ENCODE measurements around the gene FASTK.
A peak's percentile ranks its signal among the peaks of the same experiment; 100 is the strongest.

The FASTK gene

DNA sequence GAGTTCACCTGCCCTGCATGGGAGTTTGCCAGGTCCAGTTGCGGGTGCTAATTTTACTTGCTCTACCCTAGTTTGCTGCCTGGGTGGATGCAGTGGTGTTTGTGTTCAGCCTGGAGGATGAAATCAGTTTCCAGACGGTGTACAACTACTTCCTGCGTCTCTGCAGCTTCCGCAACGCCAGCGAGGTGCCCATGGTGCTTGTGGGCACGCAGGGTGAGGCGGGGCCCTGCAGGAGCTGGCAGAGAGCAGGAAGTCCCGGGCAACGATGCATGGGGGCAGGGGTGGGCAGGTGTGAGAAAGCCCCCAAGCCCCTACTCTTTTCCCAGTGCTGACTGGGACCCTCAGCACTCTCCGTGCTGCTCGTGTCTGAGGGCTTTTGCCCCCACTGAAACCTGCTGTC, 37.0 kb upstream of the FASTK start:
- no peak for DNase-seq (ENCODE audit: low read depth)

DNA sequence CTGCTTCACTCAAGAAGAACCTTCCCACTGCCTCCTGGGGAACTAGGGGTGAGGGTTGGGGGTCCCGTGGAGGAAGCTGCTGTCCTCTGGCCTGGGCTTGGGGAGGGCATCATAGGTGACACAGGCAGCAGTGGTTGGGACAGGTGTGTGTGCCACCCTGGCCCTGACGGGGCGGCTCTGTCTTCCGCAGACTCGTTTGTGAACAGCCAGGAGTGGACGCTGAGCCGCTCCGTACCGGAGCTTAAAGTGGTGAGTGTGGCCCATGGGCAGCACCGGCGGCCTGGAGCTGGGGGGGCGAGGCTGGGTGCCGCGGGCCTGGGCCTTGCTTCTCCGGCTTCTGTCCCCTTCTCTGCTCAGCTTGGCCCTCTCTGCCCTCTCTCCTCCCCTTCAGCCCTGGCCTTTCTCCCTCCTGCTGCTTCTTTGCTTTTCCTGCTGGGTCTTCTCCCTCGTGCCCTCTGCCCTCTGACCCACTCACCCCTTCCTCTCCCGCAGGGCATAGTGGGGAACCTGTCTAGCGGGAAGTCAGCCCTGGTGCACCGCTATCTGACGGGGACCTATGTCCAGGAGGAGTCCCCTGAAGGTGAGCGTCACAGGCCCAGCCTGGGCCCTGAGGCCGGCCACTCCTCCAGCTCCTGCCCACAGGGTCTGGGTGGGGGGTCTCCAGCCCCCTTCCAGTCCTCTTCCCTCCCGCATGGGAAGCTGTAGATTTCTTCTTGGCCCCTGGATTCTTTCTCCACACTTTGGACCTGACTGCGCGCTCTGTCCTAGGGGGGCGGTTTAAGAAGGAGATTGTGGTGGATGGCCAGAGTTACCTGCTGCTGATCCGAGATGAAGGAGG, 36.2 kb upstream of the FASTK start:
- no peak for DNase-seq (ENCODE audit: low read depth)

DNA sequence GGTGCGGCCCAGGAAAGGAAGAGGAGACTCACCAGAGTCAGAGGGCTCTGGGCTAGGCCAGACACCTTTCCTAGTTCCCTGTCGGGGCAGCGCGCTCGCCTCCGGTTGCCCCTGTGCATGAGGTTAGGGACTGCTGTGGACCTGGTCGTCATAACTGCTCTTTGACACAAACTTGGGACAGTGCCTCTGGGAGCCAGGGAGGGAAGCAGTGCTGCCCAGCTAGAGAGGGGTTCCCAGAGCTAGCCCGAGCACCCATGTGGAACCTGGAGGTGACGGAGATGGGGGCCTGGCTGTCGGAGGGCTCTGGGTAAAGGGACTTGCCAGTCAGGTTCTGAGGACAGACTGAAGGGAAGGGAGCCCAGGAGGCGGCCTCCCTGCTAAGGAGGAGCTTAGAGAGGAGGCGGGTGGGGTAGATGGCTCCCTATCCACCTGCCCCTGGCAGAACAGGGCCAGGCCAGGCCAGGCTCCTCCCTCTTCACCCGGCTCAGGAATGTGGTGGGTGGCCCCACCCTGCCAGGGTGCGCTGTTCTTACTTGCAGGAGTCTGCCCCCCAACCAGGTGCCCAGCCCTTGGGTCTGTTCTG, 35.3 kb upstream of the FASTK start:
- no peak for DNase-seq (ENCODE audit: low read depth)

DNA sequence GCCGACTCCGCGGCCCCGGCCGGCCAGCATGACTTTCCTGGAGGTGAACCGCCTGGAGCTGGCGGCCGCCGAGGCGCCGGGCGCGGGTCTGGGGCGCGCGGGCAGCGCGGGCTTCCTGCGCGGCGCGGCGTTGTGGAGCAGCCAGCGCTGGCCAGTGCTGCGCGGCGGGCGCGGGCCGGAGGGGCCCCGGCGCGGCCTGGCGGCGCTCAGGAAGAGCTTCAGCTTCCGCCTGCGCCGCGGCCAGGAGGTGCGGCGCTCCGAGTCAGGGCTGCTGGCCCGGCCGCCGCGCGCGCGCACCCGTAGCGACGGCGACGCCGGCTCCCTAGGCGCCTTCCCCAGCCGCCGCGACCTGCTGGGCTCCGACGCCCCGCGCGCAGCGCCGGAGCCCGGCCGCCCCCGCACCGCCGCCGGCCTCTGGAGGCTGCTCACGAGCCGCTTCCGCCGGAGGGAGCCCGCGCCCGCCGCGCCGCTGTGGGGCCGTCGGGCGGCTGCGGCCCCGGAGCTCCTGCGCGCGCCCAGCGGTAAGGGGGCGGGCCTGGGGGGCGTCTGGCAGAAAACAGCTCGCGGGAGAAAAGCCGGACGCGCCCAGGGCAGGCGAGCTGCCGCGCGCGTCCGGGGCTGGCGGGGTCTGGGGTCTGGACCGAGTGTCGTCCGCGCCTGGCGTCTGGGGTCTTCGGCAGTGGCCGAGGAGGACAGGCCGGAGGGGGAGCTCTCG, 34.7 kb upstream of the FASTK start:
- no peak for DNase-seq (ENCODE audit: low read depth)

DNA sequence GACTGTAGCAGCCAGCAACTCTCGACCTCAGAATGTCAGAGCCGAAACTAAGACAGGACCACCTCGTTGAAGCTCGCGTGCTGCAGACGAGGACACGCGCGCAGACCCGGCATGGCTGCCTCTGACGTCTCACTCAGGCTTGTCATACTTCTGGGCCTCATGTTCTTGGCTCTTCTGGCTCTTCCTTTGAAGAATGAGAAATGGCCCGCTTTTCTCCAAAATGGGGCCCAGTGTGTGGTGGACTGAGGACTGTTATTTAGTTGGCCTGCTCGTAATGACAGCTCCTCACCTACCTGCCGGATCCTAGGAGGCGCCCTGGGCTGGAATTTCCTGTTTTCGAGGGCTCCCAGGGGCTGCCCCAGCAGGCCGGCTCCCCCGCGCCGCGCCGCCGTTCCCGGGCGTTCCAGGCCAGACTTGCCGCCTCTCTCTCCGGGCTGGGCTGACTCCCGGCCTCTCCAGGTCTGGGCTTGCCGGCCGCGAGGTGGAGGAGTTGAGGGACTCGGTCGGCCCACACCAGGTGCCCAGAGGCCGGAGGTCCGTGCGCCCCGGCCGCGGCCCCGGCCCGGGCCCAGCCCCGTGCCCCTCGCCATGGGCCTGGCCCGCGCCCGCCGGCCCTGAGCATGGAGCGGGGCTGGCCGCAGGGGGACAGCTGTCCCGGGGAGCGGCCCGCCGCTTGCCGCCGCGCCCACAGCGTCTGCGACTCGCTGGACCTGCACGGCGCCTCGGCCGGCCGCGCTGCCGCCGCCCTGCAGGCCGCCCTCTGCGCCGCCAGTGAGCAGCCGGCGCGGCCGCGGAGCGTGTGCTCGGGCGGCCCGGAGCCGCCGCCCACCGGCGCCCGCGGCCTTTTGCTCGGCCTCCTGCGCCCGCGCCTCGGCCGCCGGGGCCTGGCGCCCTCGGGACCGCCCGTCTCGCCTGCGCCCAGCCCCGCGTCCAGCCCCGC, 33.8 kb upstream of the FASTK start:
- no peak for DNase-seq (ENCODE audit: low read depth)

DNA sequence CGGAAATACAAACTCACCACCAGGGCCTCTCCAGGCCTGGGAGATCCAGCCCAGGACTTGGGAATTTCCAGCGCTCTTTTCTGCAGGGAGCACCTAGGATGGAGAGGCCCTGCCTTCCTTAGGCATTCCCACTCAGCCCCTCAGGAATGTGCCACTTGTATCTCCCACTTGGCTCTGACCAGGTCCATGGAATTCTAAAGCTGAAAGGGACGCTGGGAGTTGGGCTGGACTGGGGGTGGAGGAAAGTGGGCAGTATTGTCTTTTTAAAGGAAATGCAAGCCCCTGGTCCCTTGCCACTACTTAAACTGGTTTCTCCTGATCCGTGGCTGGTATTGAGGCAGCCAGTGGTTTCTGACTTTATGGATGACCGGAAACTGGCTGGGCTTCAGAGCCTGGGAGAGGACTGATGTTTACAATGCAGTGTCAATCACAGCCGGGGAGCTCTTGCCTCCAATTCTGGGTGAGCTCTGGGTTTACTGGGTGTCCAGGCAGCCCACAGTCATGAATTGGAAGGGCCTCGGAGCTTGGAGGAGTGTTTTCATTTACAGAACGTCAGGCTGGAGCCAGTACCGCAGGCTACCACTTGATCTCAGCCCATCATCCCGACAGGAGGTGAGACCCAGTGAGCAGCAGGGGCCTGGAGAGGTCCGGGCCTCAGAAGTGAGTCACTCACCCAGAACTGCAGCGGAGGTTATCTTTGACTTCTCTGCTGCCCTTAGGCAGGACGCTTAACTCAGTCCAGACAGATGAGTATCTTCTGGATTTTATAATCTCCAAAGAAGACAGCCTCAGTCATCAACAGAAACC, 32.9 kb upstream of the FASTK start:
- DNase-seq (ENCODE audit: low read depth) = no peak

DNA sequence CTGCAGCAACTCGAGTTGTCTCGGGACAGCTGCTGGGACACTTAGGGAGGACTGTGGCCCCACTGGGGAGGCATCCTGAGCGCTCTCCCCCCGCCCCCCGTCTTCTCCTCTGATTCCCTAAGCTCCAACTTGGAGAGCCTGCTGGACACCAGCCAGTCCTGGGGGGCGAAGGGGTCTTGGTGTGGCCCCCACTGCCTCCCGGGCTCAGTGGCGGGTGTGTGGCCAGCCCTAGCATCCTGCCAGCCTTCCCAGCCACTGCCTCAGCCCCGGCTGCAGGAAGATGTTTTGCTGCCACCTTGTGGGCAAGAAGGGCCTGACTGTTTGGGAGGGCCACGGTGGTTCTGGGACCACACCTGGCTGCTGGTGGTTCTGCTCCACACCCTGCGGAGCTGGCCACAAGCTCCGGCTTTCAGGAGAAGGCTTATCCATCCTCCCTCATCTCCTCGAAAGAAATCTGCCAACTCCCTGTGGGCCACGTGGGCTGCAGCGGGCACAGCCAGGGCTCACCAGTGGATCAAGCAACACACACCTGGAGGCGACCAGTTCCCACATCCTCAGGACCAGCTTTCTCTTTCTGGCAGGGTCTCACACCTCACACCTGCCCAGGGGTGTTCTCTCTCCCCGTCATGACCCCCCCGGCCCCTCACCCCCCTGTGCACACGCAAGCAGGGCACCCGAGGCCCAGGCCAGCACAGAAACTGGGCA, 30.5 kb upstream of the FASTK start:
- DNase-seq (ENCODE audit: low read depth) = peak; percentile 62

DNA sequence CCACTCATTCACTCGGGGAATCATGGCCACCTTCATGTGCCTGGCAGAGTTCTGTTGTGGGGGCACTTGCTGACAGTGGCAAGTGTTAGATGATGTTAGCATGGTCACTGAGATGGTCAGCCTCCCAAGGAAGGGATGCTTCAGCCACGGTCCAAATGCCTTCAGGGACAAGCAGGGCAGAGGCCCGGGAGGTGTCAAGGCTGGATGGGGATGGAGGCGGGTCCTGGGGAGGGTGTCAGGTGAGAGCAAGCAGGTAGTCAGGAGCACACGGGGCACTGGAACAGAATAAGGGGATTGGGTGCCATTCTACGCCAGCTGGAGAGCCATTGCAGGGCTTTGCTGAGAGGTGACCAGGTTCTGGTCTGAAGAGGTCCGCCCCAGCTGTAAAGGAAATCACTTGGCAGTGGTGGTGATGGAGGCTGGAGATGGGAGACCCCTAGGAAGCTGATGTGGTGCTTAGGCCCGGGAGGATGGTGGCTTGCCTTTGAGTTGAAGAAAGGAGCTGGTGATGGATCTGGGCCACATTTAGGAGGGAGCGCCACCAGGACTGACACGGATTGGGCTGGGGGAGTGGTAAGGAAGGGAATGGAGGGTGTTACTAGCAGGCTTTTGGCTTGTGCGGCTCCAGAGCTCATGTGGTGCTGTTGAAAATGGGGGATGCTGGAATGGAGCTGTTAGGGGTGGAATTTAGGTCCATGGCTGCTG, 29.8 kb upstream of the FASTK start:
- no peak for DNase-seq (ENCODE audit: low read depth)

DNA sequence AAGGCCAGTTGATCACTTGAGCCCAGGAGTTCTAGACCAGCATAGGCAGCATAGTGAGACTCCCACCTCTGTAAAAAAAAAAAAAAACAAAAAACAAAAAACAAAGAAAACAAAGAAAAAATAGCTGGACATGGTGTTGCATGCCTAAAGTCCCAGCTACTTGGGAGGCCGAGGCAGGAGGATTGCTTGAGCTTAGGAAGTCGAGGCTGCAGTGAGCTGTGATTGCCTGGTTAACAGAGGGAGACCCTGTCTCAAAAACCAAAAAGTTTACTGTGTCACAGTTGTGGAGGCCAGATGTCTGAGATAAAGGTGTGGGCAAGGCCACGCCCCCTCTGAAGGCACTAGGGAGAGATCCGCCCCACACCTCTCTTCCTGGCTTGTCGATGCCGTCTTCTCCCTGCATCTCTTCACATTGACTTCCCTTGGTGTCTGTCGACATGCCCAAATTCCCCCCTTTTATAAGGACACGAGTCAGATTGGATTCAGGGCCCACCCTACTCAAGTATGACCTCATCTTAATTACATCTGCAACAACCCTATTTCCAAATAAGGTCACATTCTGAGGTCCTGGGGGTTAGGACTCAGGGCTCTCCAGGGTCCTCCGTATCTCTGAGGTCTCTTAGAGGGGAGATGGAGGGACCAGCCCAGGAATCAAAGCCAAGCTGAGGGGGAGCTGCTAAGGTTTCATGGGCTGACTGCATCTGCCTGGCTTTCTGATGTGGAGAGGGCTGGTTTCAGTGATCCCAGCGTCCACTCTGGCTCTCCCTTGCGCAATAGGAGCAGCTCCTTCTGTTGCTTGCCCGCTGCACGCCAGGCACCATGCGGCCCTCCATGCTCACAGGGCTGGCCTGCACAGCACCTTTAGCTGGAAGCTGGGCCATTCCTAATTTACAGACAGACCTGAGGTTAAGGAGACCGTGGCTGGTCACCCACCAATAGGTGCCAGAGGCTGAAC, 28.8 kb upstream of the FASTK start:
- DNase-seq (ENCODE audit: low read depth) = no peak

DNA sequence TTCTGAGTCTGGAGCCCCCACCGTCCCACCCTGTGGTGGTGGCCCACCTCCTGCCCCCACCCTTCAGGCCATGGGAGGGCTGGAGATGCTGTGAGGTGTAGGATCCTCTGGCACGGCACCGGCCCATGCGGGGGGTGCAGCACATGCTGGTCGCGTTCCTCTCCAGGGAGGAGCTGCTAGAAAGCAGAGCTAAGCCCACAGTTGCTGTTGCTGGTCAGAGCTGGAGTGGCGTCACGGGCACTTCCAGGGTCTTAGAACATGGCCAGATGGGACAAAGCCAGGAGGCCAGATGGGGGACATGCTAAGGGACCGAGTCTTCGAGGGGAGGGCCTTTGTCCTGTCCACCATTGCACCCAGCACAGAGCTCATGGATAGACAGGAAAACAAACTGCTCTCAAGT, 27.3 kb upstream of the FASTK start:
- no peak for DNase-seq (ENCODE audit: low read depth)

DNA sequence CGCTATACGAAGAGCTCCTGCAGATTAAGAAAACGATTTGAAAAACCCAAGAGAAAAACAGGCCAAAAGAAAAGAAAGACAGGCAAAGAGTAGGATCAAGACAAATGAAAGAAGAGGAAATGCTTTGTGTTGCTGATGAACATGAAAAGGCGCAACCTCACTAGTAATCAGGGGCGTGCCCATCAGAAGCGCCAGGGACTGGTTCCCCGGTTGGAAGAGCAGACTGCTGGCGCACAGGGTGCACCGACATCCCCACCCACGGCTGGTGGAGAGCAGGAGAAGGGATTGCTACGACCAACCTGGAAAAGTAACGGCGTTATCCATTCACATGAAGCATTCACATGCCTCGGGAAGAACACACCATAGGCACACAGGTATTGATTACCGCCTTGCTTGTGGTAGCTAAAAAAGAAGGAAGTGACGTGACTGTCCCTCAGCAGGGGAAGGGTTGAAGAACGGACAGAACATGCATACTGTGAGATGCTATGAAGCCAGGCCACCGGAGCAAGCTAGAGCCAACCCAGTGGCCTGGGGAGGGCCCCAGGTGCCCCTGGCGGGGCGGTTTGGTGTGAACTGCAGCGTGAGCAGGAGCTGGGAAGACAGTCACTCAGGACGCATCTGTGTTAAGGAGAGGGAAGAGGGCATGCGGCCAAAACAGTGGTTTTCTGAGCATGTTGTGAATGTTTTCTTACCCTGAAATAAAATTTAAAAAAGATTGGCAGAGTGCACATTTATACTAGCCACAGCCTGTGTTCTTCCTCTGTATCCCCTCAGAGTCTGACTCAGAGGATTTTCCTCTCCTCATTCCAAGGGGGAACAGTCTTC, 24.0 kb upstream of the FASTK start:
- no peak for DNase-seq (ENCODE audit: low read depth)

DNA sequence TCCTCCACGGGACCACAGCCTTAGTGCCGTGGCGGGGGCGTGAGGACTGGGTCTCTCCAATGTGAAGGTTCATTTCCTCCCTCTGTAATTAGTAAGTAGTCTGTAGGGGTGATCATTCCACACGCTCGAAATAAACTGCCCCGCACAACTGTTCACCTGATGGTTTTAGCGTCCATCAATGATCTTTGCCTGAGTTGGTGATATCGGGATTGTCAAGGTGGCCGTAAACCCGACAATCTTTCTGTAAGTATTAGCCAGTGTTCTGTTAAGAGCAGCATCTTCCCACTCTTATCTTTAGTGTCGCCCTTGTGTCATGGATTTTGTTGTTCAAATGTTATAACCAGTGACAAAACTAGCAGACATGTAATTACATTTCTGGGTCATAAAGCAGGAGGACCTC, 23.4 kb upstream of the FASTK start:
- DNase-seq (ENCODE audit: low read depth) = no peak

DNA sequence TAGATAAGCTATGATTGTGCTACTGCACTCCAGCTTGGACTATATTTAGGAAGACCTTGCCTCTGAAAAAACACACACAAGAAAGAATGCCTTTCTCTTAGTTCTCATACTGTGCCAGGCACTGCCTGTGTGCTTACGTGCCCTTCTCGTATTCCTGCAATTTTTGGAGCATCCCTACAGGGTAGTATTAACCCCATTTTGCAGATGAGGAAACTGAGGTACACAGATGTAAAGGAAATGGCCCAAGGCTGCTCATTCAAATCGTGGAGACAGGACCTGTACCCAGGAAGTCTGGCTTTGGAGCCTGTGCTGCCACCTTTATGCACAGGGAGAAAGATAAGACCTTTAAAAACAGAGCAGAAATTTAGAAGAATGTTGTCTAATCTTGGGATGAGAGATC, 22.4 kb upstream of the FASTK start:
- no peak for DNase-seq (ENCODE audit: low read depth)

DNA sequence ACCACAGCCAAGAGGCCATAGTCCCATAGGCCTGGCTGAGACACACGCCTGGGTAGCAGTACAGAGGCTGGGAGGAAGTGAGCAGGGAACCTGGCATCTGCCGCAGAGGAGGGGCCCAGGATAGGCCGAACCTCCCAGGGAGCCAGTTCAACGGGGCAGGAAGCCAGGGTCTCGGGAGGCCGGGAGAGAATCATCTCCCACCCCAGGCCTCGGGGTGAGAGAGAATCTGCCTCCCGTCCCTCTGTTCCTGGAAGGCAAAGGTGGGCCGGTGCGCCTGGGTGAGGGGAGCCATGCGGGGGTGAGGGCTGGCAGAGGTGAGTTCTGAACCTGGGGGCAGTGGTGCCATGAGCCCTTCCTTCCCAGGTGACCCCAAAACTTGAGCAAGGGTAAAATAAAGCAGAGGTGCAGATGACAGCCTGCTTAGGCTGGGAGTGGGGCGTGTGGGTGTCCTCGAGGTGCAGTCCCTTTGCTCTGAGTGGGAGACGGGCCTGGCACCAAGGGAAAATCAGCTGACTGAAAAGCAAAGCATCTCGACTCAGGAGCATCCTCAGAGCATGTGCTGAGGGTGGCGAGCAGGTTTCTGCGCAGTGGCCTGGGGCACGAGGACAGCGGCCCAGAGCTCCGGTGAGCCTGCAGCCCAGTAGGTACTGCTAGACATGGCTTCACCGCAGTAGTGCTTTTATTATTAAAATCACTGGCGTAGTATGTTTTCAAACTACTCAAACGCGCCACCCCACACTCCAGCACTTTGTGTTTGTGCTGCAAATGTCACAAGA, 21.2 kb upstream of the FASTK start:
- DNase-seq (ENCODE audit: low read depth) = no peak

DNA sequence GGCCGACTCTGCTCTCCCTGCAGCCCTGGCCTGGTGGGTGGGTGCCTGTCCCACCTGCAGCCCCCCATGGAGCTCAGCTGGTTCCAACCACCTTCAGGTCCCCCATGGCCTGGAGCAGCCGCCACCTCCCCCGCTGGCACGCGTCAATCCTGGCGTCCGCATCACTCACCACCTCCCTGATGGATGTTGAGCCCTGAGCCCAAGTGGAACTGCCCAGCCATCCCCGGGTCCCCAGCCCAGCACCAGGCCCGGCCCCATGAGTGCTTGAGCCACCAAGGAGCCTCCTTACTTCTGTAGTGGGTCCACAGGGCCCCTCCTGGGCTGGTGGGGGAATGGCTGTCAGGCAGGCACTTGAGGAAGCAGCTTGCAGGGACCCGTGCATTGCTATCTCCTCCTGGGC, 20.3 kb upstream of the FASTK start:
- no peak for DNase-seq (ENCODE audit: low read depth)

DNA sequence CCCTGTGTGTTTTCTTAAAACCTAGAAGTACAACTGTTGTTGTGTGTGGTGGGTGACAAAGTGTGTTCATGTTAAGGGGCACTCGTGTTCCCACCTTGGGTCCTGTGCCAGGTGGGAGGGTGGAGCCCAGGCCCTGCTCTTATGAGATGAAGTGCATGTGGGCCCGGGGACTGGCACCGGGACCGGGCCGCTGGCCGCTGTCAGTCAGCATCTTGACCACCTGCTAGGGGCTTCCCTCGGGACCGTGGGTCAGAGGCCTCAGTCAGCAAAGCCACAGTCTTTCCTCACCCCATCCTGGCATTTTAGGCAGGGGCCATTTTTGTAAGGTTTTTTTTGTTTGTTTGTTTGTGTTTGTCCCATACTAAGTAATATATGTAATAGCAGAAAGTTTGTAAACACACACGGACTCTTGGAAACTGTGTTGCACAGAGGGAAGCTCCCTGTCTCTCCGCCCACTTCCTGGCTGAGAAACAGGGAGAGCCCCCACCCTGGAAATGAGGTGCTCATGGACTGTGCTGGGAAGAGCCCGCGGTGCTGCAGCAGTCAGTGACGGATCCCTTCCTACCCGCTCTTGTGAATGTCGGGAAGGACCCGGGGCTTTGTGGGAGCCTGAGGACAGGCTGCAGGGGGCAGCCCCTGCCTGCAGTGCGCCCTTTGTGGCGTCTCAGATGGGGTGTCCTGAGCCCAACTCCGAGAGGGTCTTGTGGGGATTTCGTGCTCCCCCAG, 19.0 kb upstream of the FASTK start:
- DNase-seq (ENCODE audit: low read depth) = no peak
